Mesenchymal stem cell (in vitro differentiated cells and primary cell): Measurements from ENCODE around the gene RAB1B. TPM values are rescaled to one million over a fixed set of nuclear protein-coding genes. Genes with fewer than 3 reads are reported as not detected.

ENCODE experiments used
- DNase-seq: peaks from one replicate; pipeline ENCODE4 v3.0.0-alpha.2; 2013
- H2AFZ ChIP-seq: one replicate; pipeline ENCODE4 v1.6.1; 2013; ENCODE audit warnings: low read depth, mild to moderate bottlenecking, control low read depth, inconsistent platforms, low read length, moderate library complexity
- H2AK5ac ChIP-seq: 2 replicates; pipeline ENCODE4 v1.6.1; 2013; ENCODE audit warnings: low read length, moderate library complexity, mild to moderate bottlenecking, inconsistent platforms; ENCODE audit not compliant: severe bottlenecking
- H2BK120ac ChIP-seq: one replicate; pipeline ENCODE4 v1.6.1; 2013; ENCODE audit warnings: low read depth, mild to moderate bottlenecking, inconsistent platforms, low read length, moderate library complexity
- H2BK12ac ChIP-seq, 2 experiments: one replicate each; pipeline ENCODE4 v1.6.1; 2013; ENCODE audit warnings: inconsistent platforms in 2 of 2, low read length in 2 of 2, mild to moderate bottlenecking in 2 of 2, moderate library complexity in 2 of 2, control low read depth in 1 of 2
- H2BK15ac ChIP-seq: one replicate; pipeline ENCODE4 v1.6.1; 2013; ENCODE audit warnings: mild to moderate bottlenecking, low read depth, inconsistent platforms; ENCODE audit not compliant: poor library complexity, severe bottlenecking
- H2BK5ac ChIP-seq: 2 replicates; pipeline ENCODE4 v1.6.1; 2013; ENCODE audit warnings: low read depth, mild to moderate bottlenecking, low read length, control low read depth, inconsistent platforms; ENCODE audit not compliant: poor library complexity, severe bottlenecking
- H3K14ac ChIP-seq, 2 experiments: one replicate each; pipeline ENCODE4 v1.6.1; 2013; ENCODE audit warnings: inconsistent platforms in 2 of 2, low read length in 2 of 2, control low read depth in 1 of 2, mild to moderate bottlenecking in 1 of 2, moderate library complexity in 1 of 2
- H3K18ac ChIP-seq, 2 experiments: one replicate each; pipeline ENCODE4 v1.6.1; 2013; ENCODE audit warnings: inconsistent platforms in 2 of 2, low read length in 2 of 2, control low read depth in 1 of 2, low read depth in 1 of 2, mild to moderate bottlenecking in 1 of 2
- H3K23ac ChIP-seq, 2 experiments: one replicate each; pipeline ENCODE4 v1.6.1; 2013; ENCODE audit warnings: inconsistent platforms in 2 of 2, low read length in 2 of 2, mild to moderate bottlenecking in 2 of 2, moderate library complexity in 2 of 2, control low read depth in 1 of 2
- H3K27ac ChIP-seq: 2 replicates; pipeline ENCODE4 v1.5.1; 2013; ENCODE audit warnings: mild to moderate bottlenecking, moderate library complexity, low read length, control low read depth, inconsistent platforms; ENCODE audit not compliant: poor library complexity, severe bottlenecking
- H3K27me3 ChIP-seq, 2 experiments: 2 replicates each; pipeline versions ENCODE4 v1.6.1 to v1.7.0; 2013; ENCODE audit warnings: low read length in 2 of 2, mild to moderate bottlenecking in 2 of 2, moderate library complexity in 2 of 2, control low read depth in 1 of 2, inconsistent platforms in 1 of 2; ENCODE audit not compliant: control insufficient read depth in 1 of 2, insufficient read depth in 1 of 2
- H3K36me3 ChIP-seq, 2 experiments: 2 replicates each; pipeline versions ENCODE4 v1.6.1 to v1.7.0; 2013; ENCODE audit warnings: low read length in 2 of 2, control low read depth in 1 of 2, inconsistent platforms in 1 of 2, low read depth in 1 of 2, mild to moderate bottlenecking in 1 of 2; ENCODE audit not compliant: insufficient read depth in 2 of 2, control insufficient read depth in 1 of 2
- H3K4ac ChIP-seq, 2 experiments: one replicate each; pipeline ENCODE4 v1.6.1; 2013; ENCODE audit warnings: inconsistent platforms in 2 of 2, low read length in 2 of 2, mild to moderate bottlenecking in 2 of 2, moderate library complexity in 2 of 2, control low read depth in 1 of 2, low read depth in 1 of 2
- H3K4me1 ChIP-seq: 2 replicates; pipeline ENCODE4 v1.6.1; 2013; ENCODE audit warnings: low read depth, low read length, control low read depth; ENCODE audit not compliant: control insufficient read depth, insufficient read depth
- H3K4me2 ChIP-seq: 2 replicates; pipeline ENCODE4 v1.6.1; 2013; ENCODE audit warnings: low read length, mild to moderate bottlenecking, inconsistent platforms; ENCODE audit not compliant: poor library complexity, severe bottlenecking
- H3K4me3 ChIP-seq, 2 experiments: 2 replicates each; pipeline versions ENCODE4 v1.5.1 to v1.7.0; 2013; ENCODE audit warnings: low read length in 2 of 2, mild to moderate bottlenecking in 2 of 2, control low read depth in 1 of 2, low read depth in 1 of 2; ENCODE audit not compliant: insufficient read depth in 1 of 2
- H3K79me1 ChIP-seq: replicated peaks from 2 replicates; pipeline ENCODE4 v1.6.1; 2013; ENCODE audit warnings: mild to moderate bottlenecking, control low read depth, low read length, inconsistent platforms; ENCODE audit not compliant: poor library complexity, severe bottlenecking
- H3K9ac ChIP-seq: 2 replicates; pipeline ENCODE4 v1.7.0; 2013; ENCODE audit warnings: mild to moderate bottlenecking, low read length, moderate library complexity
- H3K9me3 ChIP-seq: 2 replicates; pipeline ENCODE4 v1.7.0; 2013; ENCODE audit warnings: mild to moderate bottlenecking, low read length; ENCODE audit not compliant: control insufficient read depth
- H4K8ac ChIP-seq: one replicate; pipeline ENCODE4 v1.6.1; 2013; ENCODE audit warnings: inconsistent platforms, mild to moderate bottlenecking, low read length, moderate library complexity
- H4K91ac ChIP-seq: one replicate; pipeline ENCODE4 v1.6.1; 2013; ENCODE audit warnings: mild to moderate bottlenecking, low read length, inconsistent platforms
- WGBS: methylation state at CpG from one replicate; pipeline ENCODE4 v1.1.7; 2013; ENCODE audit warnings: mixed read lengths; 5-methylcytosine and 5-hydroxymethylcytosine counted together
- polyA plus RNA-seq, 2 experiments: library from polyadenylated mRNA; stranded (reverse); fragments of 200-250 nt; gene quantifications; one replicate each; pipeline ENCODE4 v1.2.3, GENCODE V29; 2013

RAB1B gene
- 157 TPM for polyA plus RNA-seq (2013, experiment 1 of 2)
- polyA plus RNA-seq (2013, experiment 2 of 2): 154 TPM

GRCh38 chr11:66268244-66268951 lies at the start of gene RAB1B:
RAB1B (plus strand) TSS chr11:66268639; CDS start chr11:66268680, 41 bp downstream.
- peak; percentile 99 for DNase-seq
- H3K9ac ChIP-seq: peak within 1 kb of the TSS; percentile 98
- H2AFZ ChIP-seq: peak within 1 kb of the TSS; percentile 15
- peak within 1 kb of the TSS; percentile 99 for H2BK15ac ChIP-seq
- H4K8ac ChIP-seq: peak within 1 kb of the TSS; percentile 99
- H3K14ac ChIP-seq: peak within 1 kb of the TSS in 1 of 2 experiments; percentile 95
- H3K9me3 ChIP-seq: no peaks in the 10 kb centered on the region
- H3K4me2 ChIP-seq: peak within 1 kb of the TSS; percentile 88
- H3K4me3 ChIP-seq: peak within 1 kb of the TSS; percentile 90 to 97
- peak within 1 kb of the TSS; percentile 79 for H2AK5ac ChIP-seq
- H3K23ac ChIP-seq: no peak within 1 kb of the TSS
- peak within 1 kb of the TSS; percentile 93 to 96 for H3K4ac ChIP-seq
- H2BK12ac ChIP-seq: peak within 1 kb of the TSS in 1 of 2 experiments; percentile 0
- H2BK5ac ChIP-seq: no peak within 1 kb of the TSS
- H2BK120ac ChIP-seq: peak within 1 kb of the TSS; percentile 99
- peak within 1 kb of the TSS; percentile 83 for H3K27ac ChIP-seq
- H3K18ac ChIP-seq: peak within 1 kb of the TSS; percentile 96 to 97
- no peaks in the 10 kb centered on the region for H3K27me3 ChIP-seq
- H3K4me1 ChIP-seq: peaks cover 11% of the 10 kb centered on the region
- peak within 1 kb of the TSS; percentile 97 for H4K91ac ChIP-seq
- WGBS: under 1% methylated on average over 46 of the region's 64 CpGs
- peaks cover 56 to 64% of the 10 kb centered on the region in 2 experiments for H3K36me3 ChIP-seq
- peaks cover 25% of the 10 kb centered on the region for H3K79me1 ChIP-seq

- no peak overlapping the region for H3K14ac ChIP-seq
- DNase-seq: no peak
- no peak overlapping the region for H4K91ac ChIP-seq
- 96% methylated on average over 18 of the region's 18 CpGs for WGBS
- no peak overlapping the region for H2BK15ac ChIP-seq
- H2BK12ac ChIP-seq: no peak overlapping the region
- H4K8ac ChIP-seq: no peak overlapping the region
- H3K4me2 ChIP-seq: no peak overlapping the region
- H3K4ac ChIP-seq: no peak overlapping the region
- H3K23ac ChIP-seq: no peak overlapping the region
- no peak overlapping the region for H2BK120ac ChIP-seq
- H3K4me1 ChIP-seq: peaks cover 8% of the 10 kb centered on the region
- H3K27me3 ChIP-seq: no peaks in the 10 kb centered on the region
- no peak overlapping the region for H2AFZ ChIP-seq
- peaks cover 3% of the 10 kb centered on the region for H3K79me1 ChIP-seq
- H3K4me3 ChIP-seq: no peak overlapping the region
- H2BK5ac ChIP-seq: no peak overlapping the region
- no peak overlapping the region for H3K18ac ChIP-seq
- no peak overlapping the region for H3K27ac ChIP-seq
- no peak overlapping the region for H3K9ac ChIP-seq
- H3K36me3 ChIP-seq: peaks cover 58 to 66% of the 10 kb centered on the region in 2 experiments
- no peaks in the 10 kb centered on the region for H3K9me3 ChIP-seq
- no peak overlapping the region for H2AK5ac ChIP-seq
Measured at GRCh38 chr11:66218846-66219620, 49.4 kb upstream of the RAB1B start.

DNA sequence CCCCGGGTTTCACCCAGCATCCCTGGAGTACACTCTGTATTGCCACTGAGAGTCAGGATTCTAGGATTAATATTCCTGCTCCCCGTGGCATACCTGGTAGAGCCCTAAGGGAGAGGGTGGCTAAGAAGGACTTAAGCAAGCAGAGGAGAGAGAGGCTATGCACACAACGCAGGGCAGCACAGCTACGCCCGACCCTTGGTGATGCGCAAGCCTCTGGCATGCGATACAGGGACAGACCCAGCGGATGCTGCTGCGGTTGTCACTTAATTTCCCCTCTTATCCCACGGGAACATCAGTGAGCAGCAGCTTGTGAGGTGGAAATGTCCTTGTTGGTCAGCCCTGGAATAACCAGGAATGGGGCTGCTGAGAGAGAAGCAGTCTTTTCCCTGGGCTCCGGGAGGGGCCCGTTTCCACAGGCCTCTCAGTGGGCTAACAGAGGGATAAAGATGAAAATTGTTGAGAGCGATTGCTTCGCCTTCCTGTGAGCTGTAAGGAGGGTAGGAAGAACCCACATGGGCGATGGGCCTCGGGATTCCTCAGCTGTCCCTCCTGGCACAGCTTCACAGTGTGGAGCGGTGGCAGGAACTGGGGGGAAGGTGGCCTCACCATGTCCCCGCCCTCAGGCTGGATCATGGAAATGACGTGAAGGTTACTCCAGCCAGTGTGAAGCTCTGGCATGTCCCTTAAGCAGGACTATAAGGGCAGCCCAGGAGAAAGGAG lies 48.4 kb upstream of the RAB1B start:
- H2BK120ac ChIP-seq: no peak overlapping the region
- no peak overlapping the region for H3K4me3 ChIP-seq
- H3K9me3 ChIP-seq: no peaks in the 10 kb centered on the region
- 96% methylated on average over 19 of the region's 19 CpGs for WGBS
- H2BK15ac ChIP-seq: no peak overlapping the region
- H2AK5ac ChIP-seq: no peak overlapping the region
- H3K79me1 ChIP-seq: peaks cover 3% of the 10 kb centered on the region
- H3K36me3 ChIP-seq: peaks cover 65 to 69% of the 10 kb centered on the region in 2 experiments
- H3K27me3 ChIP-seq: no peaks in the 10 kb centered on the region
- no peak overlapping the region for H4K8ac ChIP-seq
- no peak overlapping the region for H3K14ac ChIP-seq
- no peak overlapping the region for H3K23ac ChIP-seq
- H4K91ac ChIP-seq: no peak overlapping the region
- no peak overlapping the region for H2BK5ac ChIP-seq
- H3K18ac ChIP-seq: no peak overlapping the region
- H3K27ac ChIP-seq: no peak overlapping the region
- H3K4me1 ChIP-seq: peaks cover 8% of the 10 kb centered on the region
- H3K4ac ChIP-seq: no peak overlapping the region
- no peak overlapping the region for H2AFZ ChIP-seq
- H3K9ac ChIP-seq: no peak overlapping the region
- no peak overlapping the region for H3K4me2 ChIP-seq
- no peak for DNase-seq
- no peak overlapping the region for H2BK12ac ChIP-seq

DNA sequence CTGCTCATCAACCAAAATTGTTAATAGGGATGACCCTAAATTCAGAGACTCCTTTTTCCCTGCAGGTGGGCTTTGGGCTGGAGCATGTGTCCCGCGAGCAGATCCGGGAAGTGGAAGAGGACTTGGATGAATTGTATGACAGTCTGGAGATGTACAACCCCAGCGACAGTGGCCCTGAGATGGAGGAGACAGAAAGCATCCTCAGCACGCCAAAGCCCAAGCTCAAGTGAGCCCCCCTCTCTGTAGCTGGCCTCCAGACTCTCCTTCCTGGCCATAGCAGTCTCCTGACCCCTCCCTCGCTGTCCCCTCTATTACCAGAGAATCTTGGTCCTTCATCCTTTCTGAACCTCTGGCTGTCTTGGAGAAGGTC lies 47.9 kb upstream of the RAB1B start:
- Histone ChIP-seq H2AFZ (no peak overlapping the region), H4K91ac (no peak overlapping the region), H2BK15ac (no peak overlapping the region), H3K4me2 (no peak overlapping the region), H3K36me3 (peaks cover 66% of the 10 kb centered on the region in 2 experiments), H3K18ac (no peak overlapping the region), H2BK120ac (no peak overlapping the region), H3K14ac (no peak overlapping the region), H3K4me1 (peaks cover 8% of the 10 kb centered on the region), H3K4ac (no peak overlapping the region), H3K27ac (no peak overlapping the region), H2BK5ac (no peak overlapping the region), H3K79me1 (peaks cover 3% of the 10 kb centered on the region), H3K27me3 (no peaks in the 10 kb centered on the region), H4K8ac (no peak overlapping the region), H3K4me3 (no peak overlapping the region), H2BK12ac (no peak overlapping the region), H3K9me3 (no peaks in the 10 kb centered on the region), H3K23ac (no peak overlapping the region), H3K9ac (no peak overlapping the region), H2AK5ac (no peak overlapping the region)
- WGBS: 94% methylated on average over 6 of the region's 6 CpGs
- DNase-seq: no peak
